A549 treated with GW870086 at 1 μM for 4 hours (cell line): ENCODE data around the gene HSPG2. TPM values are rescaled to one million over a fixed set of nuclear protein-coding genes. Genes with fewer than 3 reads are reported as not detected.

Experiments
- total RNA-seq: library from RNA; stranded (reverse); fragments of 200-300 nt; extraction: Qiagen RNA extraction; gene quantifications from 5 replicates; pipeline ENCODE4 v1.2.3, GENCODE V29; 2022; ENCODE audit warnings: low read depth

HSPG2 gene
- total RNA-seq = 53.5 to 76.4 TPM (median 69.9 TPM) in 5 replicates

DNA sequence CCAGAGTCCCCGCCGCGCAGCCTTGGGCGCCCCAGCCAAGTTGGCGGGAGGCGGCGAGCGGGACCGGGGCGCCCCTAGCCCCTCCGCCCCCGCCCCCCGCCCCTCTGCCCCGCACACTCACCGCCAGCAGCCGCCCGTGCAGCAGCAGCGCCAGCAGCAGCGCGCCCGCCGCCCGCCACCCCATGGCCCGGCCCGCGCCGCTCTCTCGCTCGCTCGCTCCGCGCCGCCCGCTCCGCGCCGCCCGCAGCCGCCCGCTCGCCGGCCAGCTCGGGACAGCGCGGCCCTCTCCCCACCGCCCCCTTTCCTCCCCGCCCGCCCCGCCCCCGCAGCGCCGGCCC is at the start of gene HSPG2:
Gene HSPG2 (minus strand): TSS at position 277 of the 338 bp plus-strand sequence. CDS start 93 bp downstream, at position 184.

GRCh38 chr1:21976703-21977239 is 39.7 kb upstream of the HSPG2 start, which contains the start of gene CELA3B:
Gene CELA3B (plus strand): TSS chr1:21977022. CDS start chr1:21977040, 18 bp downstream.

GRCh38 chr1:21811875-21812305 is 125.2 kb downstream of the HSPG2 start, which contains the start of gene LDLRAD2:
Gene LDLRAD2 (plus strand): TSS chr1:21812265. CDS start chr1:21812452, 187 bp downstream.

GRCh38 chr1:21782868-21783678 is 154.0 kb downstream of the HSPG2 start, which contains the start of gene USP48:
Gene USP48 (minus strand): TSS chr1:21783149. CDS start chr1:21782957, 192 bp downstream.

Other genes starting within 250 kb of the HSPG2 start
- 15.5 to 19.3 TPM (median 16.7 TPM) in 5 replicates for gene USP48, start 154.2 kb downstream of the HSPG2 start, total RNA-seq
- 0.03 to 0.15 TPM (median 0.08 TPM) in 5 replicates for gene LDLRAD2, start 125.0 kb downstream of the HSPG2 start, total RNA-seq
- gene CELA3B, start 39.7 kb upstream of the HSPG2 start, total RNA-seq = not detected in 5 replicates
- not detected in 5 replicates for gene CELA3A, start 64.3 kb upstream of the HSPG2 start, total RNA-seq
- gene CDC42, start 115.4 kb upstream of the HSPG2 start, total RNA-seq = 141 to 209 TPM (median 162 TPM) in 5 replicates
- gene WNT4, start 205.8 kb upstream of the HSPG2 start, total RNA-seq = 0.24 to 0.53 TPM (median 0.29 TPM) in 5 replicates